Inflammatory macrophage treated with lipopolysaccharide for 1 hour (primary cell): ENCODE measurements around the gene EPAS1.

Experiments
- DNase-seq, 2 donors: peaks; one replicate each; pipeline ENCODE4 v3.0.0-alpha.2; 2020 to 2022

Gene EPAS1

DNA sequence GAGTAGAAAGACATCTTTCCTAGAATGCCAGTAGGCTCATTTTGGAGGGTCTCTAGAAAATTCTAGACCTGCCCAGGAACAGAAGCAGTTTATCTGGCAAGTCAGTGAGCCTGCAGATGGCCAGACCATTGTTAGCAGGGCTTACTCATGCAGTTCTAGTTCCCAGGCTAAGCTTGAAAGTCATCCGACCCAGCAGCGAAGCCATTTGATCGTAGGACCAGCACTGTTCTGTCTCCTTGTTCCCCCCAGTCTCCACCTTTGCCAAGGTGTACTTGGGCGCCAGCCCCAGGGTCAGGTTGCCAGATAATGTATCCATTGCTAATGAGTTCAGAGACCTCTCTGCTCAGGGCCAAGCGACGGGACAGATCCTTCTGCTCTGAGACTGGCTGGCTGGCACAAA, 70.1 kb downstream of the EPAS1 start:
- no peak for DNase-seq

- DNase-seq = no peak
Measured at GRCh38 chr2:46368401-46368800, 71.2 kb downstream of the EPAS1 start.

- DNase-seq = no peak
Measured at GRCh38 chr2:46369783-46370182, 72.6 kb downstream of the EPAS1 start.

- no peak for DNase-seq
Measured at GRCh38 chr2:46371854-46372253, 74.6 kb downstream of the EPAS1 start.

DNA sequence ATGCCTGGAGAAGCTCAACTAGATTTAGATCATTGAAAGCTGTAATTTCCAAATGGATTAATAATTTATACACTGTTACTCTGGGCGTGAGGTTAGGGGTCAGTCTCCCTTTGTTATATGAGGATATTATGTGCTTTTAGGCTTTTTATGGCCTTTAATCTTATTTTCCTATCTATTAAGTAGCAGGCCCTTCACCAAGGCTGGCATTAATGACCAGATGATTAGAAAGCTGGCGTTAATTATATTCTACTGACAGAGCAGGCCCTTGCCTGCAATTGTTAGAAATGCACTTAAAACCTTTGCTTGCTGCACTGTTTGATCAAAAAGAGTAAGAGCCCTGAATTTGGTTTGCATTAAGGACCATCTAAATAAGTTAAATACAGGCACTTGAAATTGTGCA, 75.3 kb downstream of the EPAS1 start:
- DNase-seq = no peak

DNA sequence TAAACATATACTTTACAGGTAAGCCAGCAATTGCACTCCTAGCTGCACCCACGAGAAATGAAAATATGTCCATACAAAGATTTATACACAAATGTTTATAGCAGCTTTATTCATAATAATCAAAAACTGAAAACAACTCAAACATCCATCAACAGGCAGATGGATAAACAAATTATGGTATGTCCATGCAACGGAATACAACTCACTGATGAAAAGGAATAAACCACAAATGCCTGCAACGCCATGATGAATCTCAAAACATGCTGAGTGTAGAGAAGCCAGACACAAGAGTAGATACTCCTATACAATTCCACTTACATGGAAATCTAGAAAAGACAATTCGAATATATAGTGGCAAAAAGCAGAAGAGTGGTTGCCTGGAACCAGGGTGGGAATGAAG, 76.0 kb downstream of the EPAS1 start:
- DNase-seq = no peak

DNA sequence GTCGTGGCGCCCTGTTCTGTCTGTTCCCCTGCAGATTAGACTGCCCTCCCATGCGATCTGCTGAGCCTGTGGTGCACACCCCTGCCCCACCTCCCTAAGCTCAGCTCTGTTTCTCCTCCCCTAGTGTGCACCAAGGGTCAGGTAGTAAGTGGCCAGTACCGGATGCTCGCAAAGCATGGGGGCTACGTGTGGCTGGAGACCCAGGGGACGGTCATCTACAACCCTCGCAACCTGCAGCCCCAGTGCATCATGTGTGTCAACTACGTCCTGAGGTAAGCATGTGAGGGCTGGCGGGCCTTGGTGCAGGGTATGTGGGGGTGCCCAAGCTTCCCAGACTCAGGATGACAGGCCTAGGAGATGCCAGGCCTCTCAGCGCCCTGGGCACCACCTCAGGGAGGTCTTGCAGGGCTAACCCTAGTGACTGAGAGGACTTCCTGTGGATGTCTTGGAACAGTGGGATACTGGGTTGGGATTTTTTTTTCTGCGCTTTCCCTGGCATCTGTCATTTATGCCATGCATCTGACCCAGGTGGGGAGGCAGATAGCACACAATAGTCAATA, 78.4 kb downstream of the EPAS1 start:
- no peak for DNase-seq

GRCh38 chr2:46376586-46376985, 79.4 kb downstream of the EPAS1 start:
- no peak for DNase-seq

DNA sequence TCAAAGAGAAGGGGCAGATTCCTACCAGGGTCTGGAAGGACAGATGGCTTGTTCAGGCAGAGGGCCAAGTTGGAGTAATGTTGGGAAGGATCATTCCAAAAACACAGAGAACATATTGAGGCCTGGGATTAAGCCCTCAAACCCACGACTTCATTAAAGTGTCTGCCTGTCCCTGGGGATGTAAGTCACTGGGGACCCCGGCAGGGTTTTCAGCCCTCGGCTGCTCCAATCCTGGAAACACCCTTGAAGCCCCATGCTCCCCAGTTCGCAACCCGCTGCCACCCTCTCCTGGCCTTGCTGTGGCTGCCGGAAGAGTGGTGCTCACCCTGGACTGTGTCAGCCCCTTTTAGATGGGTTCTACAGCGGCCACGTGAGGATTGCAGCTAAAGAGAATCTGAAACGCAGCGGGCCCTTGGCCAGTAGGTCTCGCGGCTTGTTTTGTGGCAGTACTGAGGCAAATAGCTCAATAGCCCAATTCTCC, 79.9 kb downstream of the EPAS1 start:
- DNase-seq = no peak

DNA sequence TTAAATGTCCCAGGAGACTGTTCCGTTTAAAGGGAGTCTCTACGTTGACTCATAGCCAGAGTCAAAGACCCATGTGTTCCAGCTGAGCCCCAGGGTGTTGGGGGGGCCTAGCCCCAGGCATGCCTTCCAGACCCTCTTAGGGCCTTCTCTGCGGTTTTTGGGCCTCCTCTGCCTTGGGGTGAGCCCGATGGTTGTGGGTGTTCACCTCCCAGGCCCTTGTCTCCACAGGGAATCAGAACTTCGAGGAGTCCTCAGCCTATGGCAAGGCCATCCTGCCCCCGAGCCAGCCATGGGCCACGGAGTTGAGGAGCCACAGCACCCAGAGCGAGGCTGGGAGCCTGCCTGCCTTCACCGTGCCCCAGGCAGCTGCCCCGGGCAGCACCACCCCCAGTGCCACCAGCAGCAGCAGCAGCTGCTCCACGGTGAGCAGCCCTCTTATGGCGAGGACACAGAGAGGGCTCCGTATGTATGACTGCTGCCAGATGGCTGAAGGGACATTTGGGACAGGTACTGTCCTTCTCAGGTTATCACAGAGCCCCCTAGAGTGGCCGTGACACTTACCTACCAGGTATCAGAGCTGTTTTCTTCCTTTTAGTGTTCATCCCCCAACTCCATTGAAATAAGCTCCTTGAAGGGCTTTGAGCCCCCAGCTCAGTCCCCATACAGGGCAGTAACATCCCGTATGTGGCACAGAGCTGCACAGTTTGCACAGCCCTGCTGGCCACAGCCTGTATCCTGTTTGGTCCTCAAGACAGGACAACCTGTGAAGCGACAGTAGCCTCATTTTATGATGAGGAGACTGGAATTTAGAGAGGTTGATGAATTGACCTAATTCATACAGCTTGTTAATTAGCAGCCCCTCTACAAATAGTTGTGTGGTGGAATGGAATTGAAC, 80.7 kb downstream of the EPAS1 start:
- no peak for DNase-seq

DNA sequence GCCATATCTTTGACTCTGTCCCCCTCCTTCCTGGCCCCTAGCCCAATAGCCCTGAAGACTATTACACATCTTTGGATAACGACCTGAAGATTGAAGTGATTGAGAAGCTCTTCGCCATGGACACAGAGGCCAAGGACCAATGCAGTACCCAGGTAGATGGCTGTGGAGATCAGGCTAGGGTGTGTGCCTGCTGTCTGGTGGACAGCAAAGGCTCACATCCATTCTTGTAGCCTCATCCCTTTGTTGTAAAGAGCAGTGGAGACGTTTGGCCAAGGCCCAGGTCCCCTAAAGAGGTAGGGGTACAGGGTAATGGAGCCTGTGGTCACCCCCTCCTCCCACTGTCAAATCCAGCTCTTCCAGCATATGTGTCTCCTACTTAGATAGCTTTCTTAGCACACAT, 81.4 kb downstream of the EPAS1 start:
- DNase-seq = no peak

GRCh38 chr2:46379213-46380037, 82.2 kb downstream of the EPAS1 start:
- peak; percentile 29 to 84 for DNase-seq

DNA sequence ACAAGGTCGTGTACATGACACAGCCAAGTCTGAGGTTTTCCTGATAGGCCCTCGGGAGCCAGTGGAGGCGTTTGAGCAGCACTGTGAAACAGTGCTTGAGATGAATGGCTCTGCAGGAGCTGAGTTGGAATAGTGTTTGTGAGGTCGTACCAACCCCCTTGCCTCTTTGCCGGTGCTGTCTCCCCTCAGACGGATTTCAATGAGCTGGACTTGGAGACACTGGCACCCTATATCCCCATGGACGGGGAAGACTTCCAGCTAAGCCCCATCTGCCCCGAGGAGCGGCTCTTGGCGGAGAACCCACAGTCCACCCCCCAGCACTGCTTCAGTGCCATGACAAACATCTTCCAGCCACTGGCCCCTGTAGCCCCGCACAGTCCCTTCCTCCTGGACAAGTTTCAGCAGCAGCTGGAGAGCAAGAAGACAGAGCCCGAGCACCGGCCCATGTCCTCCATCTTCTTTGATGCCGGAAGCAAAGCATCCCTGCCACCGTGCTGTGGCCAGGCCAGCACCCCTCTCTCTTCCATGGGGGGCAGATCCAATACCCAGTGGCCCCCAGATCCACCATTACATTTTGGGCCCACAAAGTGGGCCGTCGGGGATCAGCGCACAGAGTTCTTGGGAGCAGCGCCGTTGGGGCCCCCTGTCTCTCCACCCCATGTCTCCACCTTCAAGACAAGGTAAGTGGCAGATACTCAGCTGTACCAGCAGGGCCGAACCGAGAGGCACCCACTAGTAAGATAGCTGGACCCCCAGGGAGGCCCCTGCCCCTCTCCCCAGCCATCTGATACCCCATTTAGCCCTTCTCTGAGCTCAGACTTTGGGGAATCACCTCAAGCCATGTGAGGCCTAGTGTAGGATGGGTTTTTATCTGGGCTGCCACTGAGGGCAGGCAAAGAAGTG, 83.1 kb downstream of the EPAS1 start:
- no peak for DNase-seq

GRCh38 chr2:46381263-46381849, 84.1 kb downstream of the EPAS1 start:
- no peak for DNase-seq

- no peak for DNase-seq
Measured at GRCh38 chr2:46381871-46382270, 84.7 kb downstream of the EPAS1 start.

DNA sequence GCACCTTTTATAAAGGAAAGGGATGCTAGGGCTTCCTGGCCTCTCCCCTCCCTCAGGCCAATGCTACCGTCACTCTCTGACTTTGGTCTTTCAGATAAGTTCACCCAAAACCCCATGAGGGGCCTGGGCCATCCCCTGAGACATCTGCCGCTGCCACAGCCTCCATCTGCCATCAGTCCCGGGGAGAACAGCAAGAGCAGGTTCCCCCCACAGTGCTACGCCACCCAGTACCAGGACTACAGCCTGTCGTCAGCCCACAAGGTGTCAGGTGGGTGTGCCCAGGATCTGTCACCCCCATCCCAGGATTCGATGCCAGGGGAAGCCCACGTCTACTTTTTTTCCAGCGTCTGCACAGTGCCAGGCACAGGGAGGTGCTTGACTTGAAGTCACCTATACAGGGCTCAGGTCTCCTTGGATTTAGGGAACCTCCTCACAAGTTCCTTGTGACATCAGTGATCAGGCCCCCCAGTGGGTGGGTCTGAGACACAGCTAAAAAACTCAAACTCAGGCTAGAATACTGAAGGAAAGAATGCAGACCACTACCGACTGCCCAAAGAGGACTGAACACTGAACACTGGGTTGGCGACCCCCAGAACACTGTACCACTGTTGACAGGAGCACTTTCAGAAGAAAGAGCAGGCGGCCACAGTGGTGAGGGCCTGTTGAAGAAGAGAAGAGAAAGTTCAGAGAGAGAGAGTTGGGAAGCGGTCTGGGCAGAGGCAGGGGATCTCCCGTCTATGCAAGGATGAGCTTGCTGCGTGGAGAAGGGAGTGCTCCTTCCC, 85.3 kb downstream of the EPAS1 start:
- no peak for DNase-seq

GRCh38 chr2:46383113-46383395, 85.8 kb downstream of the EPAS1 start:
- no peak for DNase-seq

DNA sequence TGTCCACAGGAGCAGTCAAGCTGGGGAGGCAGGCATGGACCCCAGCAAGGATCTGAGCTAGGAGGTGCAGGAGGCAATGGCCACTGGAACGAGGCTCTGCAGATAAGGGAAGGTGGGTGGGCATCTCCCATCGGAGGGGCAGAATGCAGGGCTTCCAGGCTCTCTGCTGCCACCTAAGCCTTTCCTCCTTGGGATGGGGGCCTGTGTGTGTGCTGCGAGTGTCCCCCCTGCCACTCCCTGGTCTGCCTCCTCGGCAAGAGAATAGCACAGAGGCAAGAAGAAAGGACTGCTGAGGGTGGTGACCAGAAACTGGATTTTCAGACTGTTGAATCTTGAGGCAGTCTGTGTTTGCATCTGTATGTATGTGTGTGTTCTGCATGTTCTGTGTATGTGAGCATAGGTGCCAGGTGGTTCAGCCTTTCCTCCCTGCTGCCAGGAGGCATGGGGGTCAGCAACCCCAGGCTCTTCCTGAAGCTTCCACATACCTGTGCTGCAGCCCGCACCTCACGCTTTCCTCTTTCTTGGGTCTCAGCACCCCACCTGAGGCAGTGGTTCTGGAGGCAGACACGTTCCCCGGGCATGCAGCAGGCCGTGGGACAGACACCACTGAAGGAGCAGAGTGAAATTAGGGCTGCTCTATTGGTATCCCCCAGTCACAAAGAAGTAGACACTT, 86.7 kb downstream of the EPAS1 start:
- DNase-seq = no peak

GRCh38 chr2:46384457-46384815, 87.2 kb downstream of the EPAS1 start:
- no peak for DNase-seq

- peak; percentile 78 to 82 for DNase-seq
Measured at GRCh38 chr2:46385786-46386577, 88.8 kb downstream of the EPAS1 start.
